ENCODE measurements around the gene TUFM. TPM values are rescaled to one million over a fixed set of nuclear protein-coding genes. Genes with fewer than 3 reads are reported as not detected.

Gene TUFM
- polyA plus RNA-seq, 3 donors, result 146 to 157 (median 148) TPM

DNA sequence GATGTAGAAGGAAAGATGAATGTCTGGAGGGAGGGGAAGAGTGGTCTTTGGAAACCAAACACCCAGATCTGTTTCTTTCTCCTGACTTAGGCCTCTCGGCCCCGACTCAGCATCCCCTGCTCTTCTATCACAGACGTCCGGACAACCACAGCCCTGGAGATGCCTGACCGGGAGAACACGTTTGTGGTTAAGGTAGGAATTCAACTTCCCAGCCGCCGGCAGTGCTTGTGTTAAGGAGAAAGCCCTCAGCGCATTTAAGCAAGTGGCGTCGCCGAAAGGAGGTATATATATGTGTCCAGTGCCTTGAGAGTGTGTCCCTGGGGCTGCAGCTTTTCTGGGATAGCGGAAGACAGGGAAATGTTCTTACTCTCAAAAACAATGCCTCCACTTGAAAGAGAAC lies 21.1 kb upstream of the TUFM start:
- peak overlapping the region in 1 of 7 donors; percentile 26 for H3K27ac Mint-ChIP-seq

DNA sequence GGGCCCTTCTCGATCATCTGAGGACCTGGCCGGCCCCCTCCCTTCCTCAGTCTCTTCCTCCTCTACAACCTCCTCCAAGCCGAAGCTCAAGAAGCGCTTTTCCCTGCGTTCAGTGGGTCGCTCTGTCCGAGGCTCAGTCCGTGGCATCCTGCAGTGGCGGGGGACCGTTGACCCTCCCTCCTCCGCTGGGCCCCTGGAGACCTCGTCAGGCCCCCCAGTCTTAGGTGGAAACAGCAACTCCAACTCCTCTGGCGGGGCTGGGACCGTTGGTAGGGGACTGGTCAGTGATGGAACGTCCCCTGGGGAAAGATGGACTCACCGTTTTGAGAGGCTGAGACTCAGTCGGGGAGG lies 20.3 kb upstream of the TUFM start:
- peaks cover 30% of the 10 kb centered on the region for H4K20me1 ChIP-seq (ENCODE audit: insufficient read depth, low read length)
- peaks cover 19 to 26% of the 10 kb centered on the region in 2 donors for H3K4me1 ChIP-seq (ENCODE audit: control insufficient read depth in 1 of 2, insufficient read depth in 2 of 2, low read length in 2 of 2)
- Mint-ChIP-seq H3K9me3 (peaks cover 0 to 2% (median 0%) of the 10 kb centered on the region in 7 donors), H3K4me1 (peaks cover 20% of the 10 kb centered on the region), H3K36me3 (peaks cover 40 to 49% of the 10 kb centered on the region in 2 donors), H3K4me3 (no peak overlapping the region), H3K27ac (peak overlapping the region in 2 of 7 donors; percentile 33 to 46), H3K27me3 (ENCODE audit: low read depth in 3 of 3) (peaks cover 0 to 2% (median 0%) of the 10 kb centered on the region in 3 donors)
- TF ChIP-seq, protein P1, sequence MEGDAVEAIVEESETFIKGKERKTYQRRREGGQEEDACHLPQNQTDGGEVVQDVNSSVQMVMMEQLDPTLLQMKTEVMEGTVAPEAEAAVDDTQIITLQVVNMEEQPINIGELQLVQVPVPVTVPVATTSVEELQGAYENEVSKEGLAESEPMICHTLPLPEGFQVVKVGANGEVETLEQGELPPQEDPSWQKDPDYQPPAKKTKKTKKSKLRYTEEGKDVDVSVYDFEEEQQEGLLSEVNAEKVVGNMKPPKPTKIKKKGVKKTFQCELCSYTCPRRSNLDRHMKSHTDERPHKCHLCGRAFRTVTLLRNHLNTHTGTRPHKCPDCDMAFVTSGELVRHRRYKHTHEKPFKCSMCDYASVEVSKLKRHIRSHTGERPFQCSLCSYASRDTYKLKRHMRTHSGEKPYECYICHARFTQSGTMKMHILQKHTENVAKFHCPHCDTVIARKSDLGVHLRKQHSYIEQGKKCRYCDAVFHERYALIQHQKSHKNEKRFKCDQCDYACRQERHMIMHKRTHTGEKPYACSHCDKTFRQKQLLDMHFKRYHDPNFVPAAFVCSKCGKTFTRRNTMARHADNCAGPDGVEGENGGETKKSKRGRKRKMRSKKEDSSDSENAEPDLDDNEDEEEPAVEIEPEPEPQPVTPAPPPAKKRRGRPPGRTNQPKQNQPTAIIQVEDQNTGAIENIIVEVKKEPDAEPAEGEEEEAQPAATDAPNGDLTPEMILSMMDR (IDR thresholded peaks at IDR 0.05), result no peak
- no peak overlapping the region for H3K4me3 ChIP-seq (replicated peaks in 1 of 3; ENCODE audit: low read depth in 2 of 3, low read length in 3 of 3)
- no peak overlapping the region for H3K9ac ChIP-seq (ENCODE audit: insufficient read depth, low read length, poor library complexity, severe bottlenecking)
- H3K9me3 ChIP-seq (replicated peaks in 1 of 2; ENCODE audit: control insufficient read depth in 1 of 2, insufficient read depth in 1 of 2, low read length in 2 of 2), result no peaks in the 10 kb centered on the region
- peaks cover 50% of the 10 kb centered on the region for H3K79me2 ChIP-seq (ENCODE audit: insufficient read depth, low read length)
- H3K36me3 ChIP-seq (replicated peaks in 1 of 2; ENCODE audit: control insufficient read depth in 1 of 2, insufficient read depth in 2 of 2, low read length in 2 of 2), result peaks cover 47 to 49% of the 10 kb centered on the region in 2 donors
- intact Hi-C loops (cut with micrococcal nuclease), result no loop called here
- DNase-seq, result no peak
- 90% methylated on average over 12 of the region's 17 CpGs for WGBS (ENCODE audit: insufficient coverage)
- no peaks in the 10 kb centered on the region for H3K27me3 ChIP-seq (ENCODE audit: control insufficient read depth in 2 of 2, insufficient read depth in 2 of 2, low read length in 2 of 2)
- no peak overlapping the region for H3K4me2 ChIP-seq (replicated peaks; ENCODE audit: extremely low read depth, low read length, poor library complexity, severe bottlenecking)
- H3K27ac ChIP-seq (ENCODE audit: low read depth in 1 of 2, low read length in 2 of 2), result no peak overlapping the region
- no peak overlapping the region for H2AFZ ChIP-seq (ENCODE audit: insufficient read depth, low read depth, low read length, poor library complexity, severe bottlenecking)

More for the DNA sequence above, 21.1 kb upstream of the TUFM start:
- peaks cover 20% of the 10 kb centered on the region for H3K4me1 Mint-ChIP-seq
- peaks cover 0 to 2% (median 0%) of the 10 kb centered on the region in 7 donors for H3K9me3 Mint-ChIP-seq
- Histone ChIP-seq H3K4me1 (ENCODE audit: control insufficient read depth in 1 of 2, insufficient read depth in 2 of 2, low read length in 2 of 2) (peaks cover 19 to 26% of the 10 kb centered on the region in 2 donors), H4K20me1 (ENCODE audit: insufficient read depth, low read length) (peaks cover 30% of the 10 kb centered on the region), H3K4me3 (replicated peaks in 1 of 3; ENCODE audit: low read depth in 2 of 3, low read length in 3 of 3) (no peak overlapping the region), H3K9me3 (replicated peaks in 1 of 2; ENCODE audit: control insufficient read depth in 1 of 2, insufficient read depth in 1 of 2, low read length in 2 of 2) (no peaks in the 10 kb centered on the region), H3K79me2 (ENCODE audit: insufficient read depth, low read length) (peaks cover 46% of the 10 kb centered on the region), H3K27me3 (ENCODE audit: control insufficient read depth in 2 of 2, insufficient read depth in 2 of 2, low read length in 2 of 2) (no peaks in the 10 kb centered on the region), H3K36me3 (replicated peaks in 1 of 2; ENCODE audit: control insufficient read depth in 1 of 2, insufficient read depth in 2 of 2, low read length in 2 of 2) (peaks cover 55 to 57% of the 10 kb centered on the region in 2 donors), H3K4me2 (replicated peaks; ENCODE audit: extremely low read depth, low read length, poor library complexity, severe bottlenecking) (no peak overlapping the region), H3K9ac (ENCODE audit: insufficient read depth, low read length, poor library complexity, severe bottlenecking) (no peak overlapping the region), H2AFZ (ENCODE audit: insufficient read depth, low read depth, low read length, poor library complexity, severe bottlenecking) (no peak overlapping the region), H3K27ac (ENCODE audit: low read depth in 1 of 2, low read length in 2 of 2) (no peak overlapping the region)
- H3K27me3 Mint-ChIP-seq (ENCODE audit: low read depth in 3 of 3), result peaks cover 0 to 2% (median 0%) of the 10 kb centered on the region in 3 donors
- no peak overlapping the region for H3K4me3 Mint-ChIP-seq
- H3K36me3 Mint-ChIP-seq, result peaks cover 47 to 57% of the 10 kb centered on the region in 2 donors
- WGBS (ENCODE audit: insufficient coverage), result 98% methylated on average over 7 of the region's 13 CpGs
- TF ChIP-seq, protein P1 (IDR thresholded peaks at IDR 0.05), result no peak
- DNase-seq, result no peak
- intact Hi-C loops (cut with micrococcal nuclease), result no loop called here

All from CD14-positive monocyte (primary cell).